Effector memory CD4-positive, alpha-beta T cell (primary cell): Measurements from ENCODE around the gene PCNX1.
"Not testable (repeated sequence)": the region's sequence is repeated elsewhere in the genome, so short reads cannot be mapped to it uniquely, and the experiment has no call there.

Source experiments
- DNase-seq, 3 donors: peaks; one replicate each; pipeline ENCODE4 v3.0.0-alpha.2; 2020
- H3K27ac ChIP-seq: 2 replicates; pipeline ENCODE4 v1.7.0; 2013; ENCODE audit warnings: mild to moderate bottlenecking, low read length, moderate library complexity; ENCODE audit not compliant: insufficient read depth, poor library complexity, severe bottlenecking
- H3K27me3 ChIP-seq: replicated peaks from 2 replicates; pipeline ENCODE4 v1.7.0; 2013; ENCODE audit warnings: mild to moderate bottlenecking, low read length; ENCODE audit not compliant: insufficient read depth, control insufficient read depth, poor library complexity, severe bottlenecking
- H3K36me3 ChIP-seq: 2 replicates; pipeline ENCODE4 v1.7.0; 2013; ENCODE audit warnings: mild to moderate bottlenecking, low read length, moderate library complexity; ENCODE audit not compliant: control insufficient read depth, insufficient read depth
- H3K4me1 ChIP-seq: 2 replicates; pipeline ENCODE4 v1.7.0; 2013; ENCODE audit warnings: low read length, mild to moderate bottlenecking; ENCODE audit not compliant: control insufficient read depth, insufficient read depth, poor library complexity, severe bottlenecking
- H3K4me3 ChIP-seq: 2 replicates; pipeline ENCODE4 v1.7.0; 2013; ENCODE audit warnings: low read length, low read depth, mild to moderate bottlenecking; ENCODE audit not compliant: insufficient read depth, poor library complexity, severe bottlenecking
- H3K9me3 ChIP-seq: 2 replicates; pipeline ENCODE4 v1.7.0; 2013; ENCODE audit warnings: mild to moderate bottlenecking, low read length, moderate library complexity; ENCODE audit not compliant: control insufficient read depth

Gene PCNX1

DNA sequence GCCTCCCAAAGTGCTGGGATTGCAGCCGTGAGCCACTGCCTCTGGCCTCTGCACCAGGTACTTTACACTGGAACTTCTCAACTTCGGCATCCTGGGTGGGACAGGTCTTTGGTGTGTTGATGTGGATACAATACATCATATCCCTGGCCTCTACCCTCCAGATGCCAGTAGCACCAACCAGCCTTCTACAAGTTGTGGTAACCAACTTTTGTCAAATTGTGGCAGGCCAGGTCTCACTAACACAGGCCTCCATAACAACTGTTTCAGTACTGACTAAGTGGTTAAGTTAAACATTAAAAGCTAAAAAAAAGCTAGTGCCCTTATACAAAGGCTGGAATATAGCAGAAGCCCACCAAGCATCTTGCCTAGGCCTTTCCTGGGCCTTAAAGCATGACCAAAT lies 232.9 kb downstream of the PCNX1 start:
- Histone ChIP-seq H3K27me3 (no peaks in the 10 kb centered on the region), H3K4me1 (no peaks in the 10 kb centered on the region), H3K4me3 (no peak overlapping the region), H3K27ac (no peak overlapping the region), H3K9me3 (no peaks in the 10 kb centered on the region), H3K36me3 (no peaks in the 10 kb centered on the region)
- no peak for DNase-seq

DNA sequence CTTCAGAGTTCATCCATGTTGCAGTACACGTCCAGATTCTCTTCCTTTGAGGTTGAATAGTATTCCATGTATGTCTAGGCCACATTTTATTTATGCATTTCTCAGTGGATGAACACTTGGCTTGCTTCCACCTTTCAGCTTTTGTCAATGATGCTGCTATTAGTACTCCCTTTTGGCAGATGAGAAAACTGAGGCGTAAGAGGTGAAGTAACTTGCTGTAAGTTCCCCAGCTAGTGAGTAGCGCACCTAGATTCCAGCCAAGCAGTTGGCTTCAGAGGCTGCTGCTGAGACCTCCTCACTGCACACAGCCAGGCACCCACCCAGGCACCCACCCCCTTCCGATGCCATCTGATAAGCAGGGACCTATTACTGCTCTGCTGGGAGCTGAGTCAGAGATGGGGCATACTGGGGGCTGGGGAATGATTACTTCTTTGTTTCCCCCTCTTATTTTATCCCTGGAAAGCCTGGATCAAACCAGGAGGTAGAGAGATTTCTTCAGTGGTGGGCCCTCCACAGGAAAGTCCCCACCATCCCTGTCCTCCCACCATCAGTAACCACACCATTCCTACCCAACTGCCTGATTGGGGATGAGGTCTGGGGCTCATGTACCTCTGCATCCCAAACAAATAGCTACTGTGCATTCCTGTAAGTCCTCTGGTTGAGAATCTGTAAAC lies 234.6 kb downstream of the PCNX1 start:
- no peak overlapping the region for H3K4me3 ChIP-seq

DNA sequence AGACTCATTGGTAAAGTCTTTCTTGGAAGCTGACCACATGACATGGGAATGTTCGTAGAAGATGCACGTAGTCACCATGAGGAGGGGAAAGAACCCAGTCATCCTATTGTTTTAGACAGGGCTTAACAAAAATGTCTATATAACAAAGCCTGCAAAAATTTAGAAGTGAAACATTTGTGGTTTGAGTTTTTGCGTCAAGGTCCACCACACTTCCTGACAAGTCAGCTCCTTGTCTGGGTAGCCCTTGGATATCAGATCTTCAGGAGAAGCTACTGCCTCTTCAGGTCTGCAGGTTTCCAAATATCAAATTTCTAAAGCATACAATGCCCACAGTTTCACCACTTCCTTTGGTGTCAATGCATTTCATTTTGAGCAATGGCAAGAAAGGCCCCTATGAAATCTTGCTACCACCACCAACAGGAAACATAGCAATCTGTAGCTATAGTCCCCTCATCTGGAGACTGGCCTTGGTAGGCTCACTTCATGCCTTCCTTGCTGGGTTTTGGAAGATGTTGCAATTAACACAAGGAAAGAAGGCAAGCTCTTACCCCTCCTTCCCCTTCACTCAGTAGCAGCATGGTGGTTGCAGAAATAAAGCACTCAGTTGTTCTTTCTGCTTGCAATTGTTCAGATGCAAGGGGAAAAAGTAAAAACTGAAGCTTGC lies 235.2 kb downstream of the PCNX1 start:
- Histone ChIP-seq H3K4me3 (no peak overlapping the region), H3K9me3 (no peaks in the 10 kb centered on the region), H3K27me3 (no peaks in the 10 kb centered on the region), H3K4me1 (no peaks in the 10 kb centered on the region), H3K27ac (no peak overlapping the region), H3K36me3 (no peaks in the 10 kb centered on the region)
- no peak for DNase-seq

More for the DNA sequence above, 234.6 kb downstream of the PCNX1 start:
- Histone ChIP-seq H3K4me1 (no peaks in the 10 kb centered on the region), H3K27ac (no peak overlapping the region), H3K36me3 (no peaks in the 10 kb centered on the region), H3K9me3 (no peaks in the 10 kb centered on the region), H3K27me3 (no peaks in the 10 kb centered on the region)
- no peak for DNase-seq

DNA sequence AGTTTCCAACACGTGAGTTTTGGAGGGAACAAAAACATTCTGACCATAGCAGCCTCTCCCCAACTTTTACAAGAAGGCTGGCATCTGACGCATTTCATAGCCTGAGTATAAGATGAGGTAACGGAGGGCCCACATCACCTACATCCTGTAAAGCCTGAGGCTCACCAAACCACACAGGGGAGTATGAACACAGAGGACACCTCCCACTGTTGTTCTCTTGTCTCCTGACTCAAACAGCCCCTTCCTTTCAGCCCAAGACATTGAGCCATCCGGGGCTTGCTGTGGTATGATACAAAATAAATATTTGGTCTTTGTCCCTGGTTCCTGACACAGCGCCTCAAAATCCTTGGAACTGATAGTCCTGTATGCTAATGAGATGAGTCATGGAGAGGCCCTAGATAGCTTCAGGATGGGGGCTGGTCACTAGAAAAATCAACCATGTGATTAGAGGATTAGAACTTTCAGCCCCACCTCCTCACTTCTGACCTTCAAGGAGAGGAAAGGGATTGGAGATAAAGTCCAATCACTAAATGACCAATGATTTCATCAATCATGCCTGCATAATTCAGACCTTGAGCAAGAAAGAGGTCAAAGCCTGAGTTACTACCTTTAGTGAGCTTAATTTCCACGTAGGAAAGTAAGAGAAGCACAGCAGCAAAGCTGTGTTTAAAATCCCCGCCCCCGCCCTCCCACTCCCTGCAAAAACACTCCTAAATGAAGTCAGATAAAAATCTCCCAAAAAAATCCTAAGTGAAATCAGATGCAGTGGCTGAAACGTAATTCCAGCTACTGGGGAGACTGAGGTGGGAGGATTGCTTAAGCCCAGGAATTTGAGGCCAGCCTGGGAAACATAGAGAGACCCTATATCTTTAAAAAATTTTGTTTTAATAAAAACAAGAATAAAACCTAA lies 236.4 kb downstream of the PCNX1 start:
- peak in 2 of 3 donors; percentile 6 to 7 for DNase-seq
- no peaks in the 10 kb centered on the region for H3K9me3 ChIP-seq
- H3K27me3 ChIP-seq = no peaks in the 10 kb centered on the region
- H3K36me3 ChIP-seq = no peaks in the 10 kb centered on the region
- no peaks in the 10 kb centered on the region for H3K4me1 ChIP-seq
- no peak overlapping the region for H3K27ac ChIP-seq
- no peak overlapping the region for H3K4me3 ChIP-seq

DNA sequence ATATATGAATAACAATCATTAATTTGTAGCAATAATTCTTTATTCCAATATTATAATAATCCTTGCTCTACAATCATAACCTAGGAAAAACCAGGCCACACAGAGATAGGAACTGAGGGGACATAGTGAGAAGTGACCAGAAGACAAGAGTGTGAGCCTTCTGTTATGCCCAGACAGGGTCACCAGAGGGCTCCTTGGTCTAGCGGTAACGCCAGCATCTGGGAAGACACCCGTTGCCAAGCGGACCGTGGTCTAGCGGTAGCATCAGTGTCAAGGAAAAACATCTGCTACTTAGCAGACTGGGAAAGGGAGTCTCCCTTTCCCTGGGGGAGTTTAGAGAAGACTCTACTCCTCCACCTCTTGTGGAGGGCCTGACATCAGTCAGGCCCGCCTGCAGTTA lies 240.1 kb downstream of the PCNX1 start:
- H3K27me3 ChIP-seq, DNase-seq, H3K4me3 ChIP-seq, H3K36me3 ChIP-seq, H3K4me1 ChIP-seq, H3K27ac ChIP-seq: not testable (repeated sequence)
- peaks cover 11% of the 10 kb centered on the region for H3K9me3 ChIP-seq

DNA sequence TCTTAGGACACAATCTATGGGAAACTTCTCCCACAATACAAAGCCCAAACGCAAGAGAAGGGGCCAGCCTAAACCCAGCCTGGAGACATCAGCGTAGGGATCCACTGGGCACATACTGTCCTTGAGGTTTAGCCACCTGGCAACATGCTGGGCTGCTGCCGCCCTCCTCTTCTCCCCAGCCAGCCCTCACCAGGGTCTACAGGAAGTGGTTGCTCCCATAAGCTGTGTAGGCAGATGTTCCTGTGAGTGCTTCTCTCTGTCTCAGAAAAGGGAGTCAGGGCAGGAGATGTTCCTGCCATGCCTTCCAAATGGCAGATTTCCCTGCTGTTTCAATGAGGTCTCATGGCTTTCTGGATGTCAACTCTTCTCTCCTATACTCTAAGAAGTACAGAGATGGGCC lies 241.4 kb downstream of the PCNX1 start:
- peaks cover 11% of the 10 kb centered on the region for H3K9me3 ChIP-seq
- no peak overlapping the region for H3K27ac ChIP-seq
- no peaks in the 10 kb centered on the region for H3K27me3 ChIP-seq
- DNase-seq = no peak
- no peaks in the 10 kb centered on the region for H3K4me1 ChIP-seq
- no peak overlapping the region for H3K4me3 ChIP-seq
- H3K36me3 ChIP-seq = no peaks in the 10 kb centered on the region

DNA sequence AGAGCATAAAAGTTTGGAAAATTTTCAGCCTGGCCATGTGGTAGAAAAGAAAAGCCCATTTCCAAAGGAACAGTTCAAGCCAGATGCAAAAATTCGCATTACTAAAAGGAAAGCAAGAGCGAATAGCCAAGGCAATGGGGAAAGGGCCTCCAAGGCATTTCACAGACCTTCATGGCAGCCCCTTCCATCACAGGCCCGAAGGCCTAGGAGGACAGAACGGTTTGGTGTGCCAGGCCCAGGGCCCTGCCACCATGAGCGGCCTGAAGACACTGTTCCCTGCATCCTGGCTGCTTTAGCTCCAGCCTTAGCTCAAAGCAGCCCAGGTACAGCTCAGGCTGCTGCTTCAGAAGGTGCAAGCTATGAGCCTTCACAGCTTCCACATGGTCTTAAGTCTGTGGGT lies 243.5 kb downstream of the PCNX1 start:
- no peak for DNase-seq
- peaks cover 11% of the 10 kb centered on the region for H3K9me3 ChIP-seq
- H3K27ac ChIP-seq = no peak overlapping the region
- H3K36me3 ChIP-seq = no peaks in the 10 kb centered on the region
- H3K4me3 ChIP-seq = no peak overlapping the region
- H3K4me1 ChIP-seq = no peaks in the 10 kb centered on the region
- no peaks in the 10 kb centered on the region for H3K27me3 ChIP-seq

DNA sequence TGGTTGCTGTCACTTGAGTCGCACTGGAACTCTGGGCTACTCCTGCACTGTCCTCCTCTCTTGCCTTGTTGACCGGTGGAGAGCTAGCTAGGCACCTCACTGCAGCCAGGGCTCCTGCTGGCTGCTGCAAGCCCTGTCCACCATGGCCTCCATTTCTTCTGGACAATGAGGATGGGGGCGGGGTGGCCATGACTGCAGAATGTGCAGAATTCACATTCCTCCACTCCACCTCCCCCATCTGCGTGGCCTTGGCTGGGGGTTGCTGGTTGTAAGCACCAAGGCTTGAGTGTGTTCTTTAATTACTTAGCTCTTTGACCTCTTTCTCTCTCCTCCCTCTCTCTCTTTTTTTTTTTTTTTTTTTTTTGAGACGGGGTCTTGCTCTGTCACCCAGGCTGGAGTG lies 248.5 kb downstream of the PCNX1 start:
- no peak overlapping the region for H3K27ac ChIP-seq
- H3K4me1 ChIP-seq = no peaks in the 10 kb centered on the region
- no peaks in the 10 kb centered on the region for H3K36me3 ChIP-seq
- no peak for DNase-seq
- no peaks in the 10 kb centered on the region for H3K27me3 ChIP-seq
- no peak overlapping the region for H3K4me3 ChIP-seq
- H3K9me3 ChIP-seq = peaks cover 2% of the 10 kb centered on the region

DNA sequence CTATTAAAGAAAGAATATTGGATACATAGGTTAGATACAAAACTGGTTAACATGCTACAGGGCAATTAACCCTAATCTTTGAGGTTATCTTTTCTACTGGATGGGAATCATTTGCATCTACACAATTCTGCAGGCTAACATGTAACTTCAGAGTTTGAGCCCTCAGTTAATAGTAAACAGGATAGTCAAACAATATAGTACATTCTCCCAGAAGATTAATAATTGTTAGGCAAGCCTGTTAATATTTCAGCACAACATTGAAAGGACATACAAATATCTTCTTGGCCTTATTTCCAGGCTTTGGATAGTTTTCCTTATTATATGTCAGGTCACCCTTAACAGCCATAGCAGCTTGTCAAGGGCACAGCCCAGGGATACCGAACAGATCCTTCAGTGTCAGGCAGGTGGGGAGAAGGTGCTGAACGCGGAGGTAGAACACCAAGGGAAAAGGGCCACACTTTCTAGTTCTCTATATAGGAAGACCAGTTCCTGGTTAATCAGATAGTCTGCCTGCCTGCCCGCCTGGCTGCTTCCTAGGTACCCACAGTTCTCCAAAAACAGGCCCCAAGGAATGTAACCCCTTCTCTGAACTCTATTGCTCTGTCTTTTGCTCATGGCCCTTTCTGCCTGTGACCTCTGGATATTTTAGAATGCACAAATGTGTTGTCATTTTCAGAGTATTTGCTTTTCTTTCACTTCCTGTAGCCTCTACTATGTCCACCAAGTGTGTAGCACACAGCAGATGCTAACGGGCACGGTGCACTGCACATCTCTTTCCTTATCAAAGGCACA lies 256.0 kb downstream of the PCNX1 start:
- Histone ChIP-seq H3K36me3 (no peaks in the 10 kb centered on the region), H3K27me3 (no peaks in the 10 kb centered on the region), H3K27ac (no peak overlapping the region), H3K4me3 (no peak overlapping the region), H3K9me3 (no peaks in the 10 kb centered on the region), H3K4me1 (no peaks in the 10 kb centered on the region)
- DNase-seq = no peak
